HS-27A (cell line): ENCODE results near the gene RAB8B.

Experiments
- DNase-seq: peaks from one replicate; pipeline ENCODE4 v3.0.0-alpha.2; 2012; ENCODE audit warnings: low read depth, missing footprints

RAB8B gene

GRCh38 chr15:63312286-63312685 is 122.9 kb downstream of the RAB8B start:
- DNase-seq, result no peak

- DNase-seq, result no peak
Measured at GRCh38 chr15:63313825-63314224, 124.4 kb downstream of the RAB8B start.

GRCh38 chr15:63314409-63314808 is 125.0 kb downstream of the RAB8B start:
- no peak for DNase-seq
